Measurements from ENCODE around the gene PARK7.

GRCh38 chr1:7960867-7961215 lies 670 bp upstream of the PARK7 start:
- TF ChIP-seq POLR2AphosphoS5 (IDR thresholded peaks at IDR 0.05) (no peak), POLR2A (IDR thresholded peaks at IDR 0.05) (no peak), CTCF (IDR thresholded peaks at IDR 0.05) (no peak)

Measured in transverse colon (tissue), 4 donors.